HepG2 (cell line): Measurements from ENCODE around the gene STAT6. TPM values are rescaled to one million over a fixed set of nuclear protein-coding genes. Genes with fewer than 3 reads are reported as not detected.

ENCODE experiments used
- DR1 ChIP-seq: sonication (generic); formaldehyde crosslinking; IDR thresholded peaks from 2 replicates; pipeline ENCODE4 v1.8.0; 2021; ENCODE audit warnings: mild to moderate bottlenecking, missing genetic modification reagents, inconsistent platforms
- FUBP1 ChIP-seq: sonication (generic); formaldehyde crosslinking; IDR thresholded peaks from 2 replicates; pipeline ENCODE4 v1.5.1; 2020; ENCODE audit warnings: missing genetic modification reagents, mild to moderate bottlenecking, borderline replicate concordance
- GABPA ChIP-seq, 2 experiments: IDR thresholded peaks; 2 replicates each; pipeline ENCODE4 v1.6.1; 2011 to 2016; ENCODE audit warnings: low read depth in 2 of 2, low read length in 1 of 2, missing biosample characterization in 1 of 2, missing genetic modification characterization in 1 of 2
- KDM5B ChIP-seq: sonication (generic); formaldehyde crosslinking; IDR thresholded peaks from 2 replicates; pipeline ENCODE4 v1.4.0; 2020; ENCODE audit warnings: missing genetic modification reagents, mild to moderate bottlenecking, borderline replicate concordance
- MED8 ChIP-seq: sonication (generic); formaldehyde crosslinking; IDR thresholded peaks from 2 replicates; pipeline ENCODE4 v1.8.1; 2023; ENCODE audit warnings: mild to moderate bottlenecking, missing genetic modification reagents; ENCODE audit not compliant: insufficient replicate concordance
- MXD3 ChIP-seq: IDR thresholded peaks from 2 replicates; pipeline ENCODE4 v1.6.1; 2016; ENCODE audit warnings: mild to moderate bottlenecking, missing biosample characterization, missing genetic modification reagents
- MYPOP ChIP-seq: sonication (generic); formaldehyde crosslinking; IDR thresholded peaks from 2 replicates; pipeline ENCODE4 v1.8.1; 2023; ENCODE audit warnings: mild to moderate bottlenecking, moderate library complexity, missing genetic modification reagents
- NR2C2 ChIP-seq: sonication (generic); formaldehyde crosslinking; IDR thresholded peaks from 2 replicates; pipeline ENCODE4 v1.4.0; 2020; ENCODE audit warnings: missing genetic modification reagents, mild to moderate bottlenecking, moderate library complexity, borderline replicate concordance
- SNRNP70 ChIP-seq: fragments of 200-400 bp; formaldehyde crosslinking; IDR thresholded peaks from 2 replicates; pipeline ENCODE4 v1.6.1; 2017; ENCODE audit warnings: mild to moderate bottlenecking, low read depth, low read length, moderate library complexity
- YY1 ChIP-seq: IDR thresholded peaks from 2 replicates; pipeline ENCODE4 v1.6.1; 2011; ENCODE audit warnings: low read length, low read depth, moderate library complexity, mild to moderate bottlenecking; ENCODE audit not compliant: insufficient read depth, insufficient replicate concordance
- ZNF12 ChIP-seq: sonication (generic); formaldehyde crosslinking; IDR thresholded peaks from 2 replicates; pipeline ENCODE4 v1.5.0; 2020; ENCODE audit warnings: missing genetic modification reagents
- ZNF17 ChIP-seq: sonication (generic); formaldehyde crosslinking; IDR thresholded peaks from 2 replicates; pipeline ENCODE4 v1.5.0; 2020; ENCODE audit warnings: mild to moderate bottlenecking, missing genetic modification reagents
- polyA plus RNA-seq, 8 experiments: library from polyadenylated mRNA; depleted of rRNA in 3 of 8; stranded (reverse) in 7 of 8; unstranded in 1 of 8; fragments of >200 nt; fragmentation: Illumina TruSeq in 4 of 8; extraction: Trizol in 4 of 8; gene quantifications; 2 replicates each; pipeline versions ENCODE4 v1.2.1 to v1.2.3, GENCODE V29; 2011 to 2016; ENCODE audit warnings: low read depth in 4 of 8, missing spikeins in 1 of 8, mixed read lengths in 1 of 8; ENCODE audit not compliant: insufficient read depth in 1 of 8
- total RNA-seq, 5 experiments: library from RNA; depleted of rRNA; stranded (reverse); fragments of >200 nt; fragmentation: Illumina TruSeq; extraction: Trizol; gene quantifications; 2 replicates each; pipeline ENCODE4 v1.2.3, GENCODE V29; 2016; ENCODE audit warnings: low read depth in 1 of 5
- TF ChIP-seq, protein P1 (sequence below): sonication (generic); formaldehyde crosslinking; IDR thresholded peaks from 2 replicates; pipeline ENCODE4; 2020; ENCODE audit warnings: missing genetic modification reagents, mild to moderate bottlenecking, borderline replicate concordance
- TF ChIP-seq, protein P2 (sequence below): sonication (generic); formaldehyde crosslinking; IDR thresholded peaks from 2 replicates; pipeline ENCODE4 v1.5.0; 2020; ENCODE audit warnings: mild to moderate bottlenecking, missing genetic modification reagents, borderline replicate concordance

The STAT6 gene
- total and polyA plus RNA-seq, 2 of the 13 experiments (the other 11 are each of a cell fraction or from before 2014, with no cell fraction given): 28.0 to 62.2 TPM

DNA sequence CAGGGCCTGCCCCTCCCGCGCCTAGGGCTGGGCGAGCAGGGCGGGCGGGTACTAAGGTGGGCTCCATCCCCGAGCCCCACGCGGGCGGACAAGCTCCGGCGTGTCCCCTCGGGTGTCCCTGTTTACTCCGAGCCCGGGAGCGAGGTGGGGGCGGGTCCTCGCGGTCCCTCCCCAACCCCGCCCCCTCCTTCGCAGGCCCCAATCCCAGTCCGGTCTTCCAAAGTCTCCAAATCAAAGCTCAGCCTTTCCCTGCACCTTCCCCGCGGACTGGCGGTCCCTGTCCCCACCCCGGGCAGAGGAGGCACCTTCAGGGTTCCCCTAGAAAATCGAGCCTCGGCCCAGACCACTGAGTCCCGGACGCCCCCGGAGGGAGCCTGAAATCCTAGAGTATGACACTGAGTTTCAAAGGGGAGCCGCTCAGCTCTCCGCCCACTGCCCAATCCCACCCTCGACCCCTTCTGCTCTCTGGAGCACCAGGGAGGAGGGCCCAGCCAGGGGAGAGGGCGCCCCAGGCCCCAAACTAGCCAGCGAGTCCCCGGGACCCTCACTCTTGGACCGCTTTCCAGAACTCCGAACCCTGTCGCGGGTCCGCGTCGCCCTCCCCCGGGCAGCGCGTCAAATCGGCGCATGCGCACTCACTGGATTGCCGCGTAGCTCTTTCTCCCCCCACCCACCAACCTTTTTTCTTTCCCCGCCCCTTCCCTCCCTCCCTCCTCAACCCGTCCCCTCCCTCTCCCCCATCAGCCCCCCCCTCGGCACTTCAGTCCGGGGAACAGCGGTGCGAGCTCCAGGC is 16.8 kb upstream of the STAT6 start, which contains the start of gene LRP1 (continued):
- TF ChIP-seq FUBP1 (CRISPR knock-in tag) (no peak), SNRNP70 (no peak), ZNF17 (no peak), KDM5B (no peak; the same call in 1 of the 2 replicates), MYPOP (CRISPR knock-in tag) (0 out of 2 replicates have a peak, but pooled peaks have one; percentile 38), MXD3 (no peak; the same call in 1 of the 2 replicates), YY1 (no peak), NR2C2 (CRISPR knock-in tag) (no peak), GABPA (IDR thresholded peaks at IDR 0.05; ENCODE audit: low read depth, low read length) (no peak), GABPA (CRISPR knock-in tag; IDR thresholded peaks at IDR 0.05; ENCODE audit: low read depth) (no peak), MED8 (CRISPR knock-in tag) (no peak), DR1 (no peak), ZNF12 (no peak)
- TF ChIP-seq, protein P1, sequence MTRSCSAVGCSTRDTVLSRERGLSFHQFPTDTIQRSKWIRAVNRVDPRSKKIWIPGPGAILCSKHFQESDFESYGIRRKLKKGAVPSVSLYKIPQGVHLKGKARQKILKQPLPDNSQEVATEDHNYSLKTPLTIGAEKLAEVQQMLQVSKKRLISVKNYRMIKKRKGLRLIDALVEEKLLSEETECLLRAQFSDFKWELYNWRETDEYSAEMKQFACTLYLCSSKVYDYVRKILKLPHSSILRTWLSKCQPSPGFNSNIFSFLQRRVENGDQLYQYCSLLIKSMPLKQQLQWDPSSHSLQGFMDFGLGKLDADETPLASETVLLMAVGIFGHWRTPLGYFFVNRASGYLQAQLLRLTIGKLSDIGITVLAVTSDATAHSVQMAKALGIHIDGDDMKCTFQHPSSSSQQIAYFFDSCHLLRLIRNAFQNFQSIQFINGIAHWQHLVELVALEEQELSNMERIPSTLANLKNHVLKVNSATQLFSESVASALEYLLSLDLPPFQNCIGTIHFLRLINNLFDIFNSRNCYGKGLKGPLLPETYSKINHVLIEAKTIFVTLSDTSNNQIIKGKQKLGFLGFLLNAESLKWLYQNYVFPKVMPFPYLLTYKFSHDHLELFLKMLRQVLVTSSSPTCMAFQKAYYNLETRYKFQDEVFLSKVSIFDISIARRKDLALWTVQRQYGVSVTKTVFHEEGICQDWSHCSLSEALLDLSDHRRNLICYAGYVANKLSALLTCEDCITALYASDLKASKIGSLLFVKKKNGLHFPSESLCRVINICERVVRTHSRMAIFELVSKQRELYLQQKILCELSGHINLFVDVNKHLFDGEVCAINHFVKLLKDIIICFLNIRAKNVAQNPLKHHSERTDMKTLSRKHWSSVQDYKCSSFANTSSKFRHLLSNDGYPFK (CRISPR knock-in tag): no peak
- TF ChIP-seq, protein P2, sequence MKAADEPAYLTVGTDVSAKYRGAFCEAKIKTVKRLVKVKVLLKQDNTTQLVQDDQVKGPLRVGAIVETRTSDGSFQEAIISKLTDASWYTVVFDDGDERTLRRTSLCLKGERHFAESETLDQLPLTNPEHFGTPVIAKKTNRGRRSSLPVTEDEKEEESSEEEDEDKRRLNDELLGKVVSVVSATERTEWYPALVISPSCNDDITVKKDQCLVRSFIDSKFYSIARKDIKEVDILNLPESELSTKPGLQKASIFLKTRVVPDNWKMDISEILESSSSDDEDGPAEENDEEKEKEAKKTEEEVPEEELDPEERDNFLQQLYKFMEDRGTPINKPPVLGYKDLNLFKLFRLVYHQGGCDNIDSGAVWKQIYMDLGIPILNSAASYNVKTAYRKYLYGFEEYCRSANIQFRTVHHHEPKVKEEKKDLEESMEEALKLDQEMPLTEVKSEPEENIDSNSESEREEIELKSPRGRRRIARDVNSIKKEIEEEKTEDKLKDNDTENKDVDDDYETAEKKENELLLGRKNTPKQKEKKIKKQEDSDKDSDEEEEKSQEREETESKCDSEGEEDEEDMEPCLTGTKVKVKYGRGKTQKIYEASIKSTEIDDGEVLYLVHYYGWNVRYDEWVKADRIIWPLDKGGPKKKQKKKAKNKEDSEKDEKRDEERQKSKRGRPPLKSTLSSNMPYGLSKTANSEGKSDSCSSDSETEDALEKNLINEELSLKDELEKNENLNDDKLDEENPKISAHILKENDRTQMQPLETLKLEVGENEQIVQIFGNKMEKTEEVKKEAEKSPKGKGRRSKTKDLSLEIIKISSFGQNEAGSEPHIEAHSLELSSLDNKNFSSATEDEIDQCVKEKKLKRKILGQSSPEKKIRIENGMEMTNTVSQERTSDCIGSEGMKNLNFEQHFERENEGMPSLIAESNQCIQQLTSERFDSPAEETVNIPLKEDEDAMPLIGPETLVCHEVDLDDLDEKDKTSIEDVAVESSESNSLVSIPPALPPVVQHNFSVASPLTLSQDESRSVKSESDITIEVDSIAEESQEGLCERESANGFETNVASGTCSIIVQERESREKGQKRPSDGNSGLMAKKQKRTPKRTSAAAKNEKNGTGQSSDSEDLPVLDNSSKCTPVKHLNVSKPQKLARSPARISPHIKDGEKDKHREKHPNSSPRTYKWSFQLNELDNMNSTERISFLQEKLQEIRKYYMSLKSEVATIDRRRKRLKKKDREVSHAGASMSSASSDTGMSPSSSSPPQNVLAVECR: peak; percentile 88
